ENCODE results near the gene ADD3. TPM values are rescaled to one million over a fixed set of nuclear protein-coding genes. Genes with fewer than 3 reads are reported as not detected.

ADD3 gene
- total RNA-seq, 1 experiment from 2014 or later: 32.4 TPM

- Histone ChIP-seq H3K9me3 (ENCODE audit: control insufficient read depth, insufficient read depth, low read depth, low read length) (no peaks in the 10 kb centered on the region), H3K27me3 (ENCODE audit: control insufficient read depth, insufficient read depth, low read length) (no peaks in the 10 kb centered on the region), H3K36me3 (ENCODE audit: control insufficient read depth, insufficient read depth, low read length) (no peaks in the 10 kb centered on the region), H3K27ac (ENCODE audit: low read length) (no peak overlapping the region), H3K4me1 (ENCODE audit: control insufficient read depth, insufficient read depth, low read length) (no peaks in the 10 kb centered on the region), H3K4me3 (ENCODE audit: low read depth in 2 of 2, low read length in 2 of 2) (no peak overlapping the region)
- ChIA-PET CTCF (no interaction called here), POLR2A (interaction anchor here (0.5 kb wide), 1 partner anchor 20 kb away, joined by 3 read pairs; no protein-coding TSS in a partner anchor)
- in situ Hi-C loops (cut with HindIII; ENCODE audit: low pct_unique_long_range_greater_than_20kb, low sequenced_read_pairs): no loop called here
- no peak for ATAC-seq
- BruUV-seq (replicated peaks): no TSS peak
- no peak for DNase-seq (ENCODE audit: low read depth, low spot score)
- intact Hi-C loops (cut with micrococcal nuclease; ENCODE audit: unreplicated experiment): no loop called here
- TF ChIP-seq CTCF (IDR thresholded peaks at IDR 0.05) (no peak), SIN3A (IDR thresholded peaks at IDR 0.05; ENCODE audit: borderline replicate concordance, insufficient read depth, low read depth, low read length) (no peak), POLR2AphosphoS5 (IDR thresholded peaks at IDR 0.05; ENCODE audit: low read depth, low read length) (no peak), REST (IDR thresholded peaks at IDR 0.05; ENCODE audit: insufficient read depth in 1 of 2, low read depth in 2 of 2, low read length in 1 of 2) (no peak), TCF7L2 (IDR thresholded peaks at IDR 0.05; ENCODE audit: low read depth, low read length) (no peak)
Observed at GRCh38 chr10:109987452-109988211, 20.2 kb upstream of the ADD3 start.

GRCh38 chr10:109988212-109988596, 19.6 kb upstream of the ADD3 start:
- Histone ChIP-seq H3K27ac (ENCODE audit: low read length) (no peak overlapping the region), H3K27me3 (ENCODE audit: control insufficient read depth, insufficient read depth, low read length) (no peaks in the 10 kb centered on the region), H3K36me3 (ENCODE audit: control insufficient read depth, insufficient read depth, low read length) (no peaks in the 10 kb centered on the region), H3K9me3 (ENCODE audit: control insufficient read depth, insufficient read depth, low read depth, low read length) (no peaks in the 10 kb centered on the region), H3K4me1 (ENCODE audit: control insufficient read depth, insufficient read depth, low read length) (no peaks in the 10 kb centered on the region), H3K4me3 (ENCODE audit: low read depth in 2 of 2, low read length in 2 of 2) (no peak overlapping the region)
- in situ Hi-C loops (cut with HindIII; ENCODE audit: low pct_unique_long_range_greater_than_20kb, low sequenced_read_pairs) (no loop called here), intact Hi-C loops (cut with micrococcal nuclease; ENCODE audit: unreplicated experiment) (no loop called here)
- ATAC-seq: no peak
- CTCF ChIA-PET: no interaction called here
- DNase-seq (ENCODE audit: low read depth, low spot score): no peak
- TF ChIP-seq TCF7L2 (IDR thresholded peaks at IDR 0.05; ENCODE audit: low read depth, low read length) (no peak), CTCF (IDR thresholded peaks at IDR 0.05) (no peak), SIN3A (IDR thresholded peaks at IDR 0.05; ENCODE audit: borderline replicate concordance, insufficient read depth, low read depth, low read length) (no peak), POLR2AphosphoS5 (IDR thresholded peaks at IDR 0.05; ENCODE audit: low read depth, low read length) (no peak), REST (IDR thresholded peaks at IDR 0.05; ENCODE audit: insufficient read depth in 1 of 2, low read depth in 2 of 2, low read length in 1 of 2) (no peak)
- POLR2A ChIA-PET: no interaction called here
- no TSS peak for BruUV-seq (replicated peaks)

Data from Panc1 (cell line).